ENCODE data around the gene CALM1.

Gene CALM1

GRCh38 chr14:90407230-90407629 lies 10.4 kb downstream of the CALM1 start:
- DNase-seq (ENCODE audit: low spot score in 2 of 2): no peak
- no peaks in the 10 kb centered on the region for H3K27me3 ChIP-seq (ENCODE audit: low read depth)
- H3K4me3 ChIP-seq: no peak overlapping the region
- peaks cover 5% of the 10 kb centered on the region; the same call in 1 of the 2 replicates for H3K4me1 ChIP-seq
- peaks cover 27% of the 10 kb centered on the region for H3K36me3 ChIP-seq (replicated peaks)
- in situ Hi-C loops (cut with MboI; ENCODE audit: low sequenced_read_pairs): loop anchor here (25.0 kb wide), 1 partner anchor 280 kb away; no protein-coding TSS in a partner anchor
- no peaks in the 10 kb centered on the region for H3K9me3 ChIP-seq

- DNase-seq (ENCODE audit: low spot score in 2 of 2): no peak
- H3K36me3 ChIP-seq (replicated peaks): peaks cover 12% of the 10 kb centered on the region
- no peaks in the 10 kb centered on the region for H3K27me3 ChIP-seq (ENCODE audit: low read depth)
- H3K4me1 ChIP-seq: peaks cover 5% of the 10 kb centered on the region; the same call in 1 of the 2 replicates
- in situ Hi-C loops (cut with MboI; ENCODE audit: low sequenced_read_pairs): loop anchor here (25.0 kb wide), 1 partner anchor 279 kb away; no protein-coding TSS in a partner anchor
- no peaks in the 10 kb centered on the region for H3K9me3 ChIP-seq
- no peak overlapping the region for H3K4me3 ChIP-seq
Measured at GRCh38 chr14:90408713-90409112, 11.9 kb downstream of the CALM1 start.

- Histone ChIP-seq H3K4me1 (peaks cover 5% of the 10 kb centered on the region; the same call in 1 of the 2 replicates), H3K36me3 (replicated peaks) (peaks cover 7% of the 10 kb centered on the region), H3K9me3 (no peaks in the 10 kb centered on the region), H3K4me3 (no peak overlapping the region), H3K27me3 (ENCODE audit: low read depth) (no peaks in the 10 kb centered on the region)
- no peak for DNase-seq (ENCODE audit: low spot score in 2 of 2)
- in situ Hi-C loops (cut with MboI; ENCODE audit: low sequenced_read_pairs): loop anchor here (25.0 kb wide), 1 partner anchor 278 kb away; no protein-coding TSS in a partner anchor
Measured at GRCh38 chr14:90409209-90409730, 12.4 kb downstream of the CALM1 start.

GRCh38 chr14:90412058-90412457 lies 15.2 kb downstream of the CALM1 start:
- no peaks in the 10 kb centered on the region for H3K9me3 ChIP-seq
- in situ Hi-C loops (cut with MboI; ENCODE audit: low sequenced_read_pairs): loop anchor here (25.0 kb wide), 1 partner anchor 275 kb away; no protein-coding TSS in a partner anchor
- H3K4me1 ChIP-seq: peaks cover 5% of the 10 kb centered on the region; the same call in 1 of the 2 replicates
- no peak overlapping the region for H3K4me3 ChIP-seq
- no peak for DNase-seq (ENCODE audit: low spot score in 2 of 2)
- no peaks in the 10 kb centered on the region for H3K27me3 ChIP-seq (ENCODE audit: low read depth)
- no peaks in the 10 kb centered on the region; the same call in 1 of the 2 replicates for H3K36me3 ChIP-seq (replicated peaks)

GRCh38 chr14:90416720-90417119 lies 19.9 kb downstream of the CALM1 start:
- no peaks in the 10 kb centered on the region for H3K9me3 ChIP-seq

GRCh38 chr14:90418053-90418452 lies 21.2 kb downstream of the CALM1 start:
- in situ Hi-C loops (cut with MboI; ENCODE audit: low sequenced_read_pairs): loop anchor here (25.0 kb wide), 1 partner anchor 269 kb away; no protein-coding TSS in a partner anchor
- DNase-seq (ENCODE audit: low spot score in 2 of 2): no peak
- H3K4me3 ChIP-seq: no peak overlapping the region

More at GRCh38 chr14:90416720-90417119, 19.9 kb downstream of the CALM1 start:
- Histone ChIP-seq H3K27me3 (ENCODE audit: low read depth) (no peaks in the 10 kb centered on the region), H3K4me3 (no peak overlapping the region), H3K4me1 (no peaks in the 10 kb centered on the region), H3K36me3 (replicated peaks) (no peaks in the 10 kb centered on the region)
- in situ Hi-C loops (cut with MboI; ENCODE audit: low sequenced_read_pairs): loop anchor here (25.0 kb wide), 1 partner anchor 271 kb away; no protein-coding TSS in a partner anchor
- DNase-seq (ENCODE audit: low spot score in 2 of 2): no peak

GRCh38 chr14:90419200-90419599 lies 22.4 kb downstream of the CALM1 start:
- in situ Hi-C loops (cut with MboI; ENCODE audit: low sequenced_read_pairs): loop anchor here (25.0 kb wide), 1 partner anchor 268 kb away; no protein-coding TSS in a partner anchor
- Histone ChIP-seq H3K4me3 (no peak overlapping the region), H3K27me3 (ENCODE audit: low read depth) (no peaks in the 10 kb centered on the region), H3K36me3 (replicated peaks) (no peaks in the 10 kb centered on the region), H3K4me1 (peaks cover 2% of the 10 kb centered on the region), H3K9me3 (no peaks in the 10 kb centered on the region)
- no peak for DNase-seq (ENCODE audit: low spot score in 2 of 2)

More at GRCh38 chr14:90418053-90418452, 21.2 kb downstream of the CALM1 start:
- H3K4me1 ChIP-seq: no peaks in the 10 kb centered on the region
- H3K36me3 ChIP-seq (replicated peaks): no peaks in the 10 kb centered on the region
- no peaks in the 10 kb centered on the region for H3K27me3 ChIP-seq (ENCODE audit: low read depth)
- H3K9me3 ChIP-seq: no peaks in the 10 kb centered on the region

- in situ Hi-C loops (cut with MboI; ENCODE audit: low sequenced_read_pairs): loop anchor here (25.0 kb wide), 1 partner anchor 266 kb away; no protein-coding TSS in a partner anchor
- Histone ChIP-seq H3K9me3 (no peaks in the 10 kb centered on the region), H3K4me3 (no peak overlapping the region), H3K4me1 (peaks cover 18% of the 10 kb centered on the region), H3K27me3 (ENCODE audit: low read depth) (no peaks in the 10 kb centered on the region), H3K36me3 (replicated peaks) (no peaks in the 10 kb centered on the region)
- DNase-seq (ENCODE audit: low spot score in 2 of 2): no peak
Measured at GRCh38 chr14:90421001-90421631, 24.3 kb downstream of the CALM1 start.

GRCh38 chr14:90421632-90422020 lies 24.8 kb downstream of the CALM1 start:
- in situ Hi-C loops (cut with MboI; ENCODE audit: low sequenced_read_pairs): loop anchor here (25.0 kb wide), 1 partner anchor 266 kb away; no protein-coding TSS in a partner anchor
- DNase-seq (ENCODE audit: low spot score in 2 of 2): no peak
- H3K36me3 ChIP-seq (replicated peaks): no peaks in the 10 kb centered on the region
- peaks cover 18% of the 10 kb centered on the region for H3K4me1 ChIP-seq
- no peaks in the 10 kb centered on the region for H3K9me3 ChIP-seq
- H3K4me3 ChIP-seq: no peak overlapping the region
- H3K27me3 ChIP-seq (ENCODE audit: low read depth): no peaks in the 10 kb centered on the region

- no peaks in the 10 kb centered on the region for H3K9me3 ChIP-seq
- H3K4me3 ChIP-seq: no peak overlapping the region
- H3K4me1 ChIP-seq: peaks cover 18% of the 10 kb centered on the region
- in situ Hi-C loops (cut with MboI; ENCODE audit: low sequenced_read_pairs): loop anchor here (25.0 kb wide), 1 partner anchor 264 kb away; no protein-coding TSS in a partner anchor
- H3K36me3 ChIP-seq (replicated peaks): no peaks in the 10 kb centered on the region
- no peak for DNase-seq (ENCODE audit: low spot score in 2 of 2)
- H3K27me3 ChIP-seq (ENCODE audit: low read depth): no peaks in the 10 kb centered on the region
Measured at GRCh38 chr14:90423166-90423565, 26.3 kb downstream of the CALM1 start.

- H3K4me1 ChIP-seq: peaks cover 18% of the 10 kb centered on the region
- no peaks in the 10 kb centered on the region for H3K9me3 ChIP-seq
- no peak overlapping the region for H3K4me3 ChIP-seq
- in situ Hi-C loops (cut with MboI; ENCODE audit: low sequenced_read_pairs): loop anchor here (25.0 kb wide), 1 partner anchor 263 kb away; no protein-coding TSS in a partner anchor
- no peaks in the 10 kb centered on the region for H3K27me3 ChIP-seq (ENCODE audit: low read depth)
- H3K36me3 ChIP-seq (replicated peaks): no peaks in the 10 kb centered on the region
- DNase-seq (ENCODE audit: low spot score in 2 of 2): no peak
Measured at GRCh38 chr14:90424075-90424474, 27.2 kb downstream of the CALM1 start.

- peaks cover 18% of the 10 kb centered on the region for H3K4me1 ChIP-seq
- DNase-seq (ENCODE audit: low spot score in 2 of 2): peak in 1 of 2 experiments; percentile 13
- H3K4me3 ChIP-seq: no peak overlapping the region
- no peaks in the 10 kb centered on the region for H3K27me3 ChIP-seq (ENCODE audit: low read depth)
- H3K36me3 ChIP-seq (replicated peaks): no peaks in the 10 kb centered on the region
- H3K9me3 ChIP-seq: peaks cover 2% of the 10 kb centered on the region; the same call in 1 of the 2 replicates
- in situ Hi-C loops (cut with MboI; ENCODE audit: low sequenced_read_pairs): loop anchor here (25.0 kb wide), 1 partner anchor 262 kb away; no protein-coding TSS in a partner anchor
Measured at GRCh38 chr14:90424686-90425372, 28.0 kb downstream of the CALM1 start.

GRCh38 chr14:90425373-90425879 lies 28.6 kb downstream of the CALM1 start:
- peak; percentile 21 to 51 for DNase-seq (ENCODE audit: low spot score in 2 of 2)
- Histone ChIP-seq H3K4me3 (no peak overlapping the region), H3K4me1 (peaks cover 18% of the 10 kb centered on the region), H3K36me3 (replicated peaks) (no peaks in the 10 kb centered on the region), H3K27me3 (ENCODE audit: low read depth) (no peaks in the 10 kb centered on the region), H3K9me3 (peaks cover 2% of the 10 kb centered on the region; the same call in 1 of the 2 replicates)
- in situ Hi-C loops (cut with MboI; ENCODE audit: low sequenced_read_pairs): no loop called here
